Measurements from ENCODE around the gene EIF2D. TPM values are rescaled to one million over a fixed set of nuclear protein-coding genes. Genes with fewer than 3 reads are reported as not detected.

EIF2D gene
- total and polyA plus RNA-seq, 9 of the 15 experiments (the other 6 are each of a cell fraction or from before 2014, with no cell fraction given), result 81.1 to 138 (median 93.9) TPM

DNA sequence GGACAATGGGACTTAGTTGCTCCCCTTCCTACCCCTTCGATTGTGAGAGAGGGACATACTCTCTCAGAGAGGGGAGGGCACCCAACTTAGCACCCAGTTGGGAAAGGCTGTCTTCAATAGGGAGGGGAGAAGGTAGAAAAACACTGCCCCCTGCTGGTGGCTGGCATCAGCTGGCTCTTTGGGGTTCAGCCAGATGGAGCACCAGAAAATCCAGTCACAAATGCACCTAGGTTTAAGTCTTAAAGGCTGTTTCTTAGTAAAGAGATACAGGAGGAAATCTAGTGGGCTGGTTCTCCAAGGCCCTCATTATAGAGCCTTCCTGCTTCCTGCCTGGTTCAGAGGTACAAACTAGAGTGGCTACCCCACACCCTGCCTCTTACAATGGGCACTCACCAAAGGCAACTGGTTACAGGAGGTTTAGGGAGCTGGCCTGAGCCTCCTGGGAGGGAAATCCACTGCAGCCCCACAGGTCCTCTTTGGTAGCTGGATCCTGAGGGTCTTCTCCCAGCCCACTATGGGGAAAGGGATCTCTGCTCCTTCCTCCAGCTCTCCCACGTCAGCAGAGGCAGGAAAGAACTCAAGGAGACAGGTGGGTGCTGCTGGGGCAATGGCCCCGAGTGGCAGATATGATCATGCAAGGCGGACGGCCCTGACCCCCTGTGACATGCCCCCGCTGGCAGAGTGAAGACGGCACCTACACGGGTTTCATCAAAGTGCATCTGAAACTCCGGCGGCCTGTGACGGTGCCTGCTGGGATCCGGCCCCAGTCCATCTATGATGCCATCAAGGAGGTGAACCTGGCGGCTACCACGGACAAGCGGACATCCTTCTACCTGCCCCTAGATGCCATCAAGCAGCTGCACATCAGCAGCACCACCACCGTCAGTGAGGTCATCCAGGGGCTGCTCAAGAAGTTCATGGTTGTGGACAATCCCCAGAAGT lies 28.3 kb downstream of the EIF2D start (continued):
- TF ChIP-seq L3MBTL2 (IDR thresholded peaks at IDR 0.05) (peak; percentile 33; the same call in 1 of the 2 replicates), STAT5B (CRISPR knock-in tag; IDR thresholded peaks at IDR 0.05) (no peak), ZNF174 (CRISPR knock-in tag; IDR thresholded peaks at IDR 0.05) (no peak), SRSF9 (IDR thresholded peaks at IDR 0.05; ENCODE audit: borderline replicate concordance, low read depth, low read length) (no peak), NONO (IDR thresholded peaks at IDR 0.05; ENCODE audit: low read depth in 2 of 2, low read length in 1 of 2) (no peak), RB1 (IDR thresholded peaks at IDR 0.05; ENCODE audit: low read depth) (peak; percentile 77), NR4A1 (CRISPR knock-in tag; IDR thresholded peaks at IDR 0.05) (no peak), NR4A1 (tag; IDR thresholded peaks at IDR 0.05) (no peak), PHF21A (IDR thresholded peaks at IDR 0.05; ENCODE audit: borderline replicate concordance, low read depth) (no peak), LARP7 (IDR thresholded peaks at IDR 0.05) (no peak), ZNF263 (CRISPR knock-in tag; IDR thresholded peaks at IDR 0.05; ENCODE audit: borderline replicate concordance) (no peak), JUND (IDR thresholded peaks at IDR 0.05; ENCODE audit: borderline replicate concordance, low read depth, low read length) (peak; percentile 45; the same call in 1 of the 2 replicates), JUND (tag; IDR thresholded peaks at IDR 0.05; ENCODE audit: borderline replicate concordance, low read depth, low read length) (no peak)
- TF ChIP-seq, protein P1, sequence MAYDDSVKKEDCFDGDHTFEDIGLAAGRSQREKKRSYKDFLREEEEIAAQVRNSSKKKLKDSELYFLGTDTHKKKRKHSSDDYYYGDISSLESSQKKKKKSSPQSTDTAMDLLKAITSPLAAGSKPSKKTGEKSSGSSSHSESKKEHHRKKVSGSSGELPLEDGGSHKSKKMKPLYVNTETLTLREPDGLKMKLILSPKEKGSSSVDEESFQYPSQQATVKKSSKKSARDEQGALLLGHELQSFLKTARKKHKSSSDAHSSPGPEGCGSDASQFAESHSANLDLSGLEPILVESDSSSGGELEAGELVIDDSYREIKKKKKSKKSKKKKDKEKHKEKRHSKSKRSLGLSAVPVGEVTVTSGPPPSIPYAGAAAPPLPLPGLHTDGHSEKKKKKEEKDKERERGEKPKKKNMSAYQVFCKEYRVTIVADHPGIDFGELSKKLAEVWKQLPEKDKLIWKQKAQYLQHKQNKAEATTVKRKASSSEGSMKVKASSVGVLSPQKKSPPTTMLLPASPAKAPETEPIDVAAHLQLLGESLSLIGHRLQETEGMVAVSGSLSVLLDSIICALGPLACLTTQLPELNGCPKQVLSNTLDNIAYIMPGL (CRISPR knock-in tag; IDR thresholded peaks at IDR 0.05), result no peak
- TF ChIP-seq, protein P2, sequence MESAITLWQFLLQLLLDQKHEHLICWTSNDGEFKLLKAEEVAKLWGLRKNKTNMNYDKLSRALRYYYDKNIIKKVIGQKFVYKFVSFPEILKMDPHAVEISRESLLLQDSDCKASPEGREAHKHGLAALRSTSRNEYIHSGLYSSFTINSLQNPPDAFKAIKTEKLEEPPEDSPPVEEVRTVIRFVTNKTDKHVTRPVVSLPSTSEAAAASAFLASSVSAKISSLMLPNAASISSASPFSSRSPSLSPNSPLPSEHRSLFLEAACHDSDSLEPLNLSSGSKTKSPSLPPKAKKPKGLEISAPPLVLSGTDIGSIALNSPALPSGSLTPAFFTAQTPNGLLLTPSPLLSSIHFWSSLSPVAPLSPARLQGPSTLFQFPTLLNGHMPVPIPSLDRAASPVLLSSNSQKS (CRISPR knock-in tag; IDR thresholded peaks at IDR 0.05), result no peak
- TF ChIP-seq, protein P3, sequence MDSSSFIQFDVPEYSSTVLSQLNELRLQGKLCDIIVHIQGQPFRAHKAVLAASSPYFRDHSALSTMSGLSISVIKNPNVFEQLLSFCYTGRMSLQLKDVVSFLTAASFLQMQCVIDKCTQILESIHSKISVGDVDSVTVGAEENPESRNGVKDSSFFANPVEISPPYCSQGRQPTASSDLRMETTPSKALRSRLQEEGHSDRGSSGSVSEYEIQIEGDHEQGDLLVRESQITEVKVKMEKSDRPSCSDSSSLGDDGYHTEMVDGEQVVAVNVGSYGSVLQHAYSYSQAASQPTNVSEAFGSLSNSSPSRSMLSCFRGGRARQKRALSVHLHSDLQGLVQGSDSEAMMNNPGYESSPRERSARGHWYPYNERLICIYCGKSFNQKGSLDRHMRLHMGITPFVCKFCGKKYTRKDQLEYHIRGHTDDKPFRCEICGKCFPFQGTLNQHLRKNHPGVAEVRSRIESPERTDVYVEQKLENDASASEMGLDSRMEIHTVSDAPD (CRISPR knock-in tag; IDR thresholded peaks at IDR 0.05), result no peak
- TF ChIP-seq, protein P4, sequence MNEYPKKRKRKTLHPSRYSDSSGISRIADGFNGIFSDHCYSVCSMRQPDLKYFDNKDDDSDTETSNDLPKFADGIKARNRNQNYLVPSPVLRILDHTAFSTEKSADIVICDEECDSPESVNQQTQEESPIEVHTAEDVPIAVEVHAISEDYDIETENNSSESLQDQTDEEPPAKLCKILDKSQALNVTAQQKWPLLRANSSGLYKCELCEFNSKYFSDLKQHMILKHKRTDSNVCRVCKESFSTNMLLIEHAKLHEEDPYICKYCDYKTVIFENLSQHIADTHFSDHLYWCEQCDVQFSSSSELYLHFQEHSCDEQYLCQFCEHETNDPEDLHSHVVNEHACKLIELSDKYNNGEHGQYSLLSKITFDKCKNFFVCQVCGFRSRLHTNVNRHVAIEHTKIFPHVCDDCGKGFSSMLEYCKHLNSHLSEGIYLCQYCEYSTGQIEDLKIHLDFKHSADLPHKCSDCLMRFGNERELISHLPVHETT (CRISPR knock-in tag; conservative IDR thresholded peaks at IDR 0.05 in 1 of 2, IDR thresholded peaks at IDR 0.05 in 1 of 2), result no peak
- TF ChIP-seq, protein P5, sequence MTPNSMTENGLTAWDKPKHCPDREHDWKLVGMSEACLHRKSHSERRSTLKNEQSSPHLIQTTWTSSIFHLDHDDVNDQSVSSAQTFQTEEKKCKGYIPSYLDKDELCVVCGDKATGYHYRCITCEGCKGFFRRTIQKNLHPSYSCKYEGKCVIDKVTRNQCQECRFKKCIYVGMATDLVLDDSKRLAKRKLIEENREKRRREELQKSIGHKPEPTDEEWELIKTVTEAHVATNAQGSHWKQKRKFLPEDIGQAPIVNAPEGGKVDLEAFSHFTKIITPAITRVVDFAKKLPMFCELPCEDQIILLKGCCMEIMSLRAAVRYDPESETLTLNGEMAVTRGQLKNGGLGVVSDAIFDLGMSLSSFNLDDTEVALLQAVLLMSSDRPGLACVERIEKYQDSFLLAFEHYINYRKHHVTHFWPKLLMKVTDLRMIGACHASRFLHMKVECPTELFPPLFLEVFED (CRISPR knock-in tag; conservative IDR thresholded peaks at IDR 0.05), result no peak
